Glomerular endothelial cell (primary cell): ENCODE measurements around the gene HBA2. TPM values are rescaled to one million over a fixed set of nuclear protein-coding genes. Genes with fewer than 3 reads are reported as not detected.
"Not testable (repeated sequence)": the region's sequence is repeated elsewhere in the genome, so short reads cannot be mapped to it uniquely, and the experiment has no call there.

Experiments used
- DNase-seq: peaks from one replicate; pipeline ENCODE4 v3.0.0-alpha.2; 2011; ENCODE audit warnings: low read depth, low spot score; ENCODE audit errors: extremely low read depth
- total RNA-seq: library from RNA; depleted of rRNA; stranded (reverse); fragments of >200 nt; gene quantifications from 2 replicates; pipeline ENCODE4 v1.2.3, GENCODE V29; 2015

Gene HBA2
- total RNA-seq, 1 donor from 2014 or later, result not detected

GRCh38 chr16:191831-192230 is 19.2 kb downstream of the HBA2 start:
- no peak for DNase-seq

DNA sequence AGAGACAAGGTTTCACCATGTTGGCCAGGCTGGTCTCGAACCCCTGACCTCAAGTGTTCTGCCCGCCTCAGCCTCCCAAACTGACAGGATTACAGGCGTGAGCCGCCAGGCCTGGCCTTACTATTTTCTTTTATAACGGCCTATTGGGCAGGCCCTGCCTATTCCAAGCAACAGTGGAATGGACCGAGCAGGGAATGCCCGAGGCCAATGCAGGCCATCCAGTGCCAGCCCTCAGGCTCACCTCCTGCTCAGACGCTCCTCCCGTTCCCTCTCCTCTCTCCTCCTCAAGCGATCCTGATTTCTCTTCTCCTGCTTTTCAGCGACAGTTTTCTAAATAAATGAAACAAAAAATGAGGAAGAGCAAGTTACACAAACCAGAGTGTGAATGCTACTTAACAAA is 20.0 kb downstream of the HBA2 start:
- no peak for DNase-seq

GRCh38 chr16:193441-193840 is 20.8 kb downstream of the HBA2 start:
- DNase-seq, result no peak

DNA sequence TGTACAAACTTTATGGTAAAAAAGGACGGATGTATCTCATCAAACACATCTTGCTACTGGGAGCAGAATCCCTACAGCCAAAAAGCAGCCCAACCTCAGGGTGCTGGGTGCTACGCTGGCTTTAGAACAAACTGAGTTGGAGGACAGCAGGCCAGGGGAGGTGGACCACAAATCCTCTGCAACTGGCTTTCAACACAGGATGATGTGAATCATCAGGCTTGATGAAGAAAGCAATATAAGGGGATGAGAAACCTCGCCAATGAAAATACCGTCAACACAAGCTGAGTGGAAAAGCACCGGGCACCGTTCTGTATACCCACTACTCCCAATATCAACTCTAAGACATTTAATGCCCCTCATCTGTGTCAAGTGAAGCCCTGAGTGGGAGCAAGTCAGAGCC is 21.8 kb downstream of the HBA2 start:
- no peak for DNase-seq

GRCh38 chr16:200388-200787 is 27.7 kb downstream of the HBA2 start:
- no peak for DNase-seq

DNA sequence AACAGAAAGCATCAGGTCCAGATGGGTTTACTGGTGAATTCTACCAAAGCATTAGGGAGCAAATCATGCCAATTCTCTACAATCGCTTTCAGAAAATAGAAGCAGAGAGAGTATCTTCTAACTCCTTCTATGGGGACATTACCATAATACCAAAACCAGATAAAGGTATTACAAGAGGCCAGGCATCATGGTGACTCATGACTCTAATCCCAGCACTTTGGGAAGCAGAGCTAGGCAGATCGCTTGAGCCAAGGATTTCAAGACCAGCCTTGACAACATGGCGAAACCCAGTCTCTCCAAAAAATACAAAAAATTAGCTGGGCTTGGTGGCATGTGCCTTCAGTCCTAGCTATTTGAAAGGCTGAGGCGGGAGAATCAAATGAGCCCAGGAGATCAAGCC is 30.6 kb downstream of the HBA2 start:
- DNase-seq, result no peak

DNA sequence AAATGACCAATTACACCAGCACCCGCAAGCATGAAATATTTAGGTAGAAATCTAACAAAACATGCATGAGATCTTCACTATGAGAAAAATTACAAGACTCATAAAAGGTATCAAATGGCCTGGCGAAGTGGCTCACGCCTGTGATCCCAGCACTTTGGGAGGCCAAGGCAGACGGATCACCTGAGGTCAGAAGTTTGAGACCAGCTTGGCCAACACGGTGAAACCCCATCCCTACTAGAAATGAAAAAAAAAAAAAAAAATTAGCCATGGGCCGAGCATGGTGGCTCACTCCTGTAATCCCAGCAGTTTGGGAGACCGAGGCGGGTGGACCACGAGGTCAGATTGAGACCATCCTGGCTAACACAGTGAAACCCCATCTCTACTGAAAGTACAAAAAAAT is 31.4 kb downstream of the HBA2 start:
- DNase-seq, result not testable (repeated sequence)

DNA sequence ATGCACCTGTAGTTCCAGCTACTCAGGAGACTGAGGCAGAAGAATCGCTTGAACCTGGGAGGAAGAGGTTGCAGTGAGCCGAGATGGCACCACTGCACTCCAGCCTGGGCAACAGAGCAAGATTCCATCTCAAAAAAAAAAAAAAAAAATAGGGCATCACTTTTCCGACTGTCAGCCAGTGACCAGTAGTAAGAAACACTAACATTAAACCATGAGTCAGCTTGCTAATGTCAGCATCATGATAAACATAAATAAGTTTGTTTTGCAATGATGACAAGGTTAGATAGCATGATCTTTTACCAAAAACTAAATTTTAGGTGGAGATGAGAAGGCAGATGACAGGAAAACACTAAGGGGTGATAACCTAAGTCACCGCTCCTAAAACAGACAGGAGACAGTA is 36.7 kb downstream of the HBA2 start:
- not testable (repeated sequence) for DNase-seq

DNA sequence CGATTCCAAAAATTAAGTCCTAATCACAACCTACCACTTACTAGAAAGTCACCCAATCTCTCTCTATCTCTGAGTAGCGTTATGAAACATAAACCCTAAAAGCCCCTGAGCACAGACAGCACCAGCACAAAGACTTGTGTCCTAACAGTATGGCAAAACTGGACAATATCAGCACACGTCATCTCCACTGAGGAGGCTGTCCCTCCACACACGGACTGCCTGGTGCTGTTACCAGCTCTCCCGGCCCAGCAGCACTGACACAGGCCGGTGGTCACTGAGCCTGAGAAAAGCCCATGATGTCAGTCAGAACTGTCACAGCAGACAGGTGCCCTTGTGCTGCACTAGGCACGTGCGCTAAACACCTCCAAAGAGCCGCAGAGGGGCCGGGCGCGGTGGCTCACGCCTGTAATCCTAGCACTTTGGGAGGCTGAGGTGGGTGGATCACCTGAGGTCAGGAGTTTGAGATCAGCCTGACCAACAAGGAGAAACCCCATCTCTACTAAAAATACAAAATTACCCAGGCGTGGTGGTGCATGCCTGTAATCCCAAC is 39.0 kb downstream of the HBA2 start:
- DNase-seq, result not testable (repeated sequence)

DNA sequence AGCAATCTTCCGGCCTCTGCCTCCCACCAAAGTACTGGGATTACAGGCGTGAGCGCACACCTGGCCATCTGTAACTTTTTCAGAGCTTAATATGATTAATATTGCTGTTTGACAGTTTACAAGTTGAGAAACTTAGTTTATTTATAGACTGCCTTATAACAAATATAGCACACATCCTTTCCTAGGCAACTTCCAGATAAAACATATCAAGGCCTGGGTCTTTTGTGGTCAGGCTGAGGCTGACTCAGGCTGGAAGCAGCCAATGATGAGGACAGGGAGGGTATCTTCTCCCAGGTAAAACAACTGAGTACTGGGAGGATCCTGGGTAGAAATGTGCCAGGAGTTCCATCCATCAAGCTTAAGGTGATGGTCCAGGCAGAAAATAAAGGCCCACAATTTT is 40.3 kb downstream of the HBA2 start:
- no peak for DNase-seq

- DNase-seq, result no peak
These were observed 47.3 kb downstream of the HBA2 start for GRCh38 chr16:220021-220420.

Other genes starting within 250 kb of the HBA2 start
- gene POLR3K, start 119.3 kb upstream of the HBA2 start, total RNA-seq, result 4.8 and 8.5 TPM in 2 replicates
- 20.7 and 25.1 TPM in 2 replicates for gene SNRNP25, start 119.0 kb upstream of the HBA2 start, total RNA-seq
- 46.6 and 75.5 TPM in 2 replicates for gene RHBDF1, start 100.2 kb upstream of the HBA2 start, total RNA-seq
- gene MPG, start 94.7 kb upstream of the HBA2 start, total RNA-seq, result 174 and 190 TPM in 2 replicates
- 15.1 and 39.6 TPM in 2 replicates for gene NPRL3, start 34.2 kb upstream of the HBA2 start, total RNA-seq
- not detected in 2 replicates for gene HBZ, start 20.2 kb upstream of the HBA2 start, total RNA-seq
- gene HBM, start 6.9 kb upstream of the HBA2 start, total RNA-seq, result not detected in 2 replicates
- not detected in 2 replicates for gene HBA1, start 3.8 kb downstream of the HBA2 start, total RNA-seq
- gene HBQ1, start 7.6 kb downstream of the HBA2 start, total RNA-seq, result 3.7 and 4.9 TPM in 2 replicates
- gene LUC7L, start 56.6 kb downstream of the HBA2 start, total RNA-seq, result 45.6 and 85.6 TPM in 2 replicates
- 112 and 124 TPM in 2 replicates for gene FAM234A, start 61.9 kb downstream of the HBA2 start, total RNA-seq
- gene RGS11, start 103.1 kb downstream of the HBA2 start, total RNA-seq, result 2.3 and 3.9 TPM in 2 replicates
- gene ARHGDIG, start 107.7 kb downstream of the HBA2 start, total RNA-seq, result 0.64 and 4.0 TPM in 2 replicates
- gene PDIA2, start 110.3 kb downstream of the HBA2 start, total RNA-seq, result 0.23 TPM in 1 of 2 replicates, not detected in the other
- 24.0 and 28.5 TPM in 2 replicates for gene AXIN1, start 179.8 kb downstream of the HBA2 start, total RNA-seq
- gene MRPL28, start 197.7 kb downstream of the HBA2 start, total RNA-seq, result 112 and 144 TPM in 2 replicates
- gene PGAP6, start 209.1 kb downstream of the HBA2 start, total RNA-seq, result 162 and 197 TPM in 2 replicates
- 147 and 203 TPM in 2 replicates for gene NME4, start 224.3 kb downstream of the HBA2 start, total RNA-seq
- 29.1 and 35.9 TPM in 2 replicates for gene DECR2, start 229.0 kb downstream of the HBA2 start, total RNA-seq